ENCODE results near the gene ST7.

GRCh38 chr7:117048114-117048866 lies 95.0 kb downstream of the ST7 start:
- TF ChIP-seq CTCF (IDR thresholded peaks at IDR 0.05): no peak
- TF ChIP-seq POLR2AphosphoS5 (IDR thresholded peaks at IDR 0.05; ENCODE audit: low read depth, low read length): no peak
- TF ChIP-seq SIN3A (IDR thresholded peaks at IDR 0.05; ENCODE audit: borderline replicate concordance, insufficient read depth, low read depth, low read length): no peak

Measured in Panc1 (cell line).